Upper lobe of right lung (tissue), 1 donor: ENCODE results near the gene SHISA7. TPM values are rescaled to one million over a fixed set of nuclear protein-coding genes. Genes with fewer than 3 reads are reported as not detected.
A peak's percentile ranks its signal among the peaks of the same experiment; 100 is the strongest.

Experiments
- ATAC-seq: fragments of 200-7000 bp; cut with Tn5 transposase; one replicate; pipeline ENCODE4 v1.9.1; 2020; ENCODE audit warnings: mild to moderate bottlenecking, moderate library complexity
- DNase-seq: peaks from one replicate; pipeline ENCODE4 v3.0.0-alpha.2; 2020
- H3K27ac ChIP-seq: fragments of 200-600 bp; one replicate; pipeline ENCODE4 v1.8.0; 2022
- H3K27me3 ChIP-seq: fragments of 200-600 bp; one replicate; pipeline ENCODE4 v1.8.0; 2022; ENCODE audit warnings: mild to moderate bottlenecking
- H3K36me3 ChIP-seq: fragments of 200-600 bp; one replicate; pipeline ENCODE4 v1.8.0; 2022
- H3K4me1 ChIP-seq: fragments of 200-600 bp; one replicate; pipeline ENCODE4 v1.8.0; 2022
- H3K4me3 ChIP-seq: fragments of 200-600 bp; one replicate; pipeline ENCODE4 v1.8.0; 2022; ENCODE audit warnings: mild to moderate bottlenecking
- H3K9me3 ChIP-seq: fragments of 200-600 bp; one replicate; pipeline ENCODE4 v1.8.0; 2022
- intact Hi-C: fragments of 100-400 bp; cut with DNase I; formaldehyde crosslinking; loops from one replicate; pipeline ENCODE4 v1.11.0; 2022
- total RNA-seq: library from RNA; stranded (reverse); fragmentation: NEBNext Ultra II Directional; extraction: Animal tissue kit (Norgen Biotek cat#: 25700); gene quantifications from one replicate; pipeline ENCODE4 v1.2.1, GENCODE V29; 2021
- TF ChIP-seq, protein P1 (sequence below): fragments of 200-600 bp; IDR thresholded peaks from one replicate; pipeline ENCODE4 v1.8.0; 2022; ENCODE audit warnings: antibody characterized with exemption
- donor health status: DM: no; HTN: yes; CAD: no; lungs with severe emphysema.

The SHISA7 gene
- total RNA-seq, 1 donor from 2014 or later: not detected

DNA sequence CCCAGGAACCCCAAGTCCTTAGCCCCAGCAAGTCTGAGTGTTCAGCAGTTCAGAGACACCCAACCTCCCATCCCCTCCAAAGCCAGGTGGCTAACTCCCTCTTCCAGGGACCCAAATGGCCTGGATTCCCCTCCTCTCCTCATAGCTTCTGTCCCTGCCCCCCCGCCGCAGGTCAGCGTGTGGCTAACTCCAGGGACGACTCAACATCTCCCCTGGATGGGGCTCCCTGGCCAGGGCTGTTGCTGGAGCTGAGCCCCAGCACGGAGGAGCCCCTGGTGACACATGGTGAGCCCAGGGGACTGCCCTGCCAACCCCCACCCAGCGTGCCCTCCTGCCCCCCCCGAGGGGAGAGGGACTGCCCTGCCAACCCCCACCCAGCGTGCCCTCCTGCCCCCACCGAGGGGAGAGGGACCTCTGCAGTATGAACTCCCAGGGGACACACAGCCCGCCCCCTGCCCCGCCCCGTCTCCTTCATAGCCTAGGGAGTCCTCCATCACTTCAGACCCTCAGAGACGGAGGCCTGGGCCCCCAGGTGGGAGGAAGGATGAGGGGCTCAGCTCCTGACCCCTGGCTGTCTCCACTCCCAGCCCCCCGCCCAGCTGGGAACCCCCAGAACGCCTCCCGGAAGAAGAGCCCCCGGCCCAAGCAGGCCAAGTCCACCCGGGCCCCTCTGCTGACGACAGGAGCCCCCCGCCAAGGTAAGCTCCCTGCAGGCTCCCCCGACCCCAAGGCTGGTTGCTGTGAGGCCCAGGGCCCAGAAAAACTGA is 46.8 kb upstream of the SHISA7 start:
- H3K27ac ChIP-seq: no peak overlapping the region
- no peak for ATAC-seq
- no peak overlapping the region for H3K4me3 ChIP-seq
- TF ChIP-seq, protein P1, sequence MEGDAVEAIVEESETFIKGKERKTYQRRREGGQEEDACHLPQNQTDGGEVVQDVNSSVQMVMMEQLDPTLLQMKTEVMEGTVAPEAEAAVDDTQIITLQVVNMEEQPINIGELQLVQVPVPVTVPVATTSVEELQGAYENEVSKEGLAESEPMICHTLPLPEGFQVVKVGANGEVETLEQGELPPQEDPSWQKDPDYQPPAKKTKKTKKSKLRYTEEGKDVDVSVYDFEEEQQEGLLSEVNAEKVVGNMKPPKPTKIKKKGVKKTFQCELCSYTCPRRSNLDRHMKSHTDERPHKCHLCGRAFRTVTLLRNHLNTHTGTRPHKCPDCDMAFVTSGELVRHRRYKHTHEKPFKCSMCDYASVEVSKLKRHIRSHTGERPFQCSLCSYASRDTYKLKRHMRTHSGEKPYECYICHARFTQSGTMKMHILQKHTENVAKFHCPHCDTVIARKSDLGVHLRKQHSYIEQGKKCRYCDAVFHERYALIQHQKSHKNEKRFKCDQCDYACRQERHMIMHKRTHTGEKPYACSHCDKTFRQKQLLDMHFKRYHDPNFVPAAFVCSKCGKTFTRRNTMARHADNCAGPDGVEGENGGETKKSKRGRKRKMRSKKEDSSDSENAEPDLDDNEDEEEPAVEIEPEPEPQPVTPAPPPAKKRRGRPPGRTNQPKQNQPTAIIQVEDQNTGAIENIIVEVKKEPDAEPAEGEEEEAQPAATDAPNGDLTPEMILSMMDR: no peak
- no peak for DNase-seq
- H3K36me3 ChIP-seq: no peaks in the 10 kb centered on the region
- H3K4me1 ChIP-seq: no peaks in the 10 kb centered on the region
- intact Hi-C loops: no loop called here
- H3K27me3 ChIP-seq: peaks cover 6% of the 10 kb centered on the region
- H3K9me3 ChIP-seq: no peaks in the 10 kb centered on the region

DNA sequence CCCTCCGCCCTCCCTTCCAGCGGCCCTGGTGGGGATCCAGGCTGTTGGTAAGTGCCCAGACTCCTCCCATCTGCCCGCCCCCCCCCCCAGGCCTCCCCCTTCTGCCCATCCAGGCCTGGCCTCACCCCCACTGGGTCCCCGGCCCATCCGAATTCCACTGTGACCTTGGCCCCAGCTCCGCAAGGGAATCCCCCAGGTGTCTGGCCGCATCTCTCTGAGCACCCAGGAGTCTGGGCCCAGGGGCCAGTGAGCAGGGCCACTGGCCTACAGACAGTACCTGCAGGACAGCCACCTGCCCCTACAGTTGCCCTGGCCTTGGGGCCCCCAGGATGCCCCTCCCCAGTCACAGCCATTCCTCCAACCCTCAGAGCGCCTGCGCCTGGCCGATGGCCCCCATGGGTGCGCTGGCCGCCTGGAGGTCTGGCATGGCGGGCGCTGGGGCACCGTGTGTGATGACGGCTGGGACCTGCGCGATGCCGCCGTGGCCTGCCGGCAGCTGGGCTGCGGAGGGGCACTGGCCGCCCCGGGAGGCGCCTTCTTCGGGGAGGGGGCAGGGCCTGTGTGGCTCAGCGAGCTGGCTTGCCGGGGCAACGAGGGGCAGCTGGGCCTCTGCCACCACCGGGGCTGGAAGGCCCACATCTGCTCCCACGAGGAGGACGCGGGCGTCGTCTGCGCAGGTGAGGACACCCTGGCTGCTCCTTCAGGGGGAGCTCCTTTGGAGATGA is 46.0 kb upstream of the SHISA7 start:
- no peak overlapping the region for H3K4me3 ChIP-seq
- ATAC-seq (no peak), DNase-seq (no peak)
- intact Hi-C loops: no loop called here
- TF ChIP-seq, protein P1: no peak
- H3K4me1 ChIP-seq: peaks cover 5% of the 10 kb centered on the region
- H3K27me3 ChIP-seq: peaks cover 6% of the 10 kb centered on the region
- H3K36me3 ChIP-seq: no peaks in the 10 kb centered on the region
- no peaks in the 10 kb centered on the region for H3K9me3 ChIP-seq
- no peak overlapping the region for H3K27ac ChIP-seq

DNA sequence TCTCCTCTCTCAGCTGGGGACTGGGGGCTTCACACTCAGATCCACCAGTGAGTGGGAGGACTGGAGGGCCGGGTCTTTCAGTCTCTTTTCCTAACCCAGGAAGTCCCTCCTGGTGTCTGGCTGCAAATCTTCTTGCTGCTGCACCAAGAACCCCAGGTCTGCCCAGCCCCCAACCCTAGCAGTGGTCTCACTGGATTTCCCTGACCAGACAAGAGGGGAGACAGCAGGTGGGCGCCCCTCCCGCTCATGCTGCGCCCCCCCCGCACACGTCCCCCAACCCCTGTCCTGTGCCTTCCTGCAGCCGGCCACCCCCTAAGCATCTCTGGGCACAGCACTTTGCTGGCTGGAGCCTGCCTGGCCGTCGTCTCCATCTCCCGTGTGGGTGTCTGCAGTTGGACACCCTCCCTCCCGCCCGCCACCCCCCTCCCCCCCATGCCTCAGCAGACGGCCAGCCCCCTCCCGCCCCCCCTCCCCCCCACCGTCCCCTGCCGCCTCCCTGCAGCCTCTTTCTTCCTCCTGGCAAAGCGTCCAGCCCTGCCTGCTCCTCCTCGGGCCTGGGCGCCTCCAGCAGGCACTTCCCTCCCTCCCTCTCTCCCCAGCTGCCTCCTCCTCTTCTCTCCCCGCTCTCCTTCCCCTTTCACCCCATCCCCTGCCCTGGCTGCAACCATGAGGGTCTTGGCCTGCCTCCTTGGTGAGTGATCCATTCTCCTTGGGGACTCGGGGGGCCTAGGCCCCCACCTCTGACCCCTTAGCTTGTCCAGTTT is 45.0 kb upstream of the SHISA7 start, which contains the start of gene SSC5D:
Gene SSC5D, plus strand, starts transcription at position 513 of the 764 bp plus-strand sequence. Its CDS starts 154 bp downstream, at position 667.
- Histone ChIP-seq H3K9me3 (no peaks in the 10 kb centered on the region), H3K27ac (peak within 1 kb of the TSS; percentile 34), H3K36me3 (no peaks in the 10 kb centered on the region), H3K4me1 (peaks cover 8% of the 10 kb centered on the region), H3K27me3 (peaks cover under 1% of the 10 kb centered on the region), H3K4me3 (no peak within 1 kb of the TSS)
- no peak for DNase-seq
- no peak for ATAC-seq
- intact Hi-C loops: no loop called here
- TF ChIP-seq, protein P1: no peak

DNA sequence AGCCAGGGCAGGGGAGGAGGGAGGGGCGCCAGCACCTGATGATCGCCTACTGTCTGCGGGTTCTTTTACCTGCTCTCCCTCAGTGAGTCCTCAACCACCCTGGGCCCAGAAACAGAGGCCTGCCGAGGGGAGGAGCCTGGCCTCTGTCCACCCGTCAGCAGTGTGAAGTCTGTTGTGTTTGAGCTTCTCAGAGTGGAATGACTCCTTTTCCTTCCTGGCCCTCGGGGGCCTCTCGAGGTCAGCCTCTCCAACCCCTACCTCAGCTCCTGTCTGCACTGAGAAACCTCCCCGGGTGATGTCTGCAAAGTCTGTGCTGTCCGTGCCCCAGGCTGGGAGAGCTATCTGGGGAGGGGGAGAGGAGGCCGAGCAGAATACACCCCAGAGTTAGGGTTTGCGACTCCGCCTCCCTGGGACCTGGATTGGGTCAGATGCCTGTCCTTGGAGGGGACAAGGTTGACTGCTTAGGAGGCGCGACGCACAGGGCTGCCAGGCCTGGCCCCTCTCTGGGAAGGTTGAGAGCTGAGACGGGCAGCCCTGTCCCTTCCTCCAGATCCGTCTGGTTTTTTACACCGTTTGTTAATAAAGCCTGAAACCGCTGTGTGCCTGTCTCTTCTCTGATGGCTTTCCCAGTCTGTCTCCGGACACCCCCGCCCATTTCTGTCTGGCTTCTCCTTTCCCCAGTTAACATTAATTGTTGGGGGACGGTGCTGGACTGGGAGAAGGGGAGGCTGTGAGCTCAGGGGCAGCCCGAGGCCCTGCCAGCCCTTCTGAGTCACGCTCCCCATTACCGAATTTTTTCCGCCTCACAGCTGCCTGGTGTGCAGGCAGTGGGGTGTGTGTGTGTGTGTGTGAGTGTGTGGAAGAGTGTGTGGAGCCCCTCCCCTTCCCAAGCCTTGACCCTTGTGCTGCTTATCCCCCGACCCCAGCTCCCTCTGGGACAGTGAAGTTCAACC is 44.1 kb upstream of the SHISA7 start:
- Histone ChIP-seq H3K27me3 (no peaks in the 10 kb centered on the region), H3K4me1 (peaks cover 8% of the 10 kb centered on the region), H3K27ac (peak overlapping the region; percentile 34), H3K4me3 (no peak overlapping the region), H3K9me3 (no peaks in the 10 kb centered on the region), H3K36me3 (peaks cover 5% of the 10 kb centered on the region)
- intact Hi-C loops: no loop called here
- no peak for DNase-seq
- ATAC-seq: peak; percentile 7
- TF ChIP-seq, protein P1: no peak
